ENCODE data around the gene ARL8B. TPM values are rescaled to one million over a fixed set of nuclear protein-coding genes. Genes with fewer than 3 reads are reported as not detected.

The ARL8B gene
- total and polyA plus RNA-seq, 4 donors, result 20.2 to 36.2 (median 24.2) TPM

GRCh38 chr3:5227812-5228211 lies 105.7 kb downstream of the ARL8B start:
- Histone ChIP-seq H3K36me3 (ENCODE audit: control insufficient read depth in 4 of 4, insufficient read depth in 3 of 4, low read depth in 1 of 4, low read length in 3 of 4) (no peaks in the 10 kb centered on the region), H3K9me3 (ENCODE audit: control insufficient read depth in 4 of 4, low read length in 3 of 4) (no peaks in the 10 kb centered on the region), H3K27ac (ENCODE audit: low read depth in 1 of 2, low read length in 2 of 2) (no peak overlapping the region), H3K4me3 (ENCODE audit: low read depth in 1 of 3, low read length in 3 of 3) (no peak overlapping the region), H3K9ac (ENCODE audit: low read depth in 1 of 2, low read length in 2 of 2) (no peak overlapping the region), H3K4me1 (ENCODE audit: control insufficient read depth in 4 of 4, insufficient read depth in 4 of 4, low read length in 3 of 4) (no peaks in the 10 kb centered on the region), H3K27me3 (ENCODE audit: control insufficient read depth in 4 of 4, insufficient read depth in 4 of 4, low read length in 3 of 4) (no peaks in the 10 kb centered on the region)
- no peak for DNase-seq (ENCODE audit: low spot score)
- no peak for TF ChIP-seq HNF4A (conservative IDR thresholded peaks at IDR 0.05)
- no peak for TF ChIP-seq EGR1 (IDR thresholded peaks at IDR 0.05; ENCODE audit: low read depth in 2 of 2)
- no peak for TF ChIP-seq GABPA (IDR thresholded peaks at IDR 0.05 in 1 of 2, conservative IDR thresholded peaks at IDR 0.05 in 1 of 2)
- TF ChIP-seq NR2F2 (IDR thresholded peaks at IDR 0.05), result no peak
- no peak for TF ChIP-seq JUND (IDR thresholded peaks at IDR 0.05)
- no peak for TF ChIP-seq TAF1 (conservative IDR thresholded peaks at IDR 0.05)
- no peak for TF ChIP-seq HNF4G (IDR thresholded peaks at IDR 0.05)
- TF ChIP-seq MAX (IDR thresholded peaks at IDR 0.05), result no peak
- TF ChIP-seq FOXA1 (IDR thresholded peaks at IDR 0.05), result no peak
- no peak for TF ChIP-seq ZBTB33 (IDR thresholded peaks at IDR 0.05)
- TF ChIP-seq REST (IDR thresholded peaks at IDR 0.05), result no peak
- TF ChIP-seq FOXA2 (IDR thresholded peaks at IDR 0.05), result no peak
- WGBS, result 49% methylated on average over 6 of the region's 6 CpGs

GRCh38 chr3:5229414-5229813 lies 107.3 kb downstream of the ARL8B start:
- Histone ChIP-seq H3K4me3 (ENCODE audit: low read depth in 1 of 3, low read length in 3 of 3) (no peak overlapping the region), H3K36me3 (ENCODE audit: control insufficient read depth in 4 of 4, insufficient read depth in 3 of 4, low read depth in 1 of 4, low read length in 3 of 4) (no peaks in the 10 kb centered on the region), H3K9me3 (ENCODE audit: control insufficient read depth in 4 of 4, low read length in 3 of 4) (no peaks in the 10 kb centered on the region), H3K27me3 (ENCODE audit: control insufficient read depth in 4 of 4, insufficient read depth in 4 of 4, low read length in 3 of 4) (no peaks in the 10 kb centered on the region), H3K9ac (ENCODE audit: low read depth in 1 of 2, low read length in 2 of 2) (no peak overlapping the region), H3K27ac (ENCODE audit: low read depth in 1 of 2, low read length in 2 of 2) (no peak overlapping the region), H3K4me1 (ENCODE audit: control insufficient read depth in 4 of 4, insufficient read depth in 4 of 4, low read length in 3 of 4) (no peaks in the 10 kb centered on the region)
- no peak for TF ChIP-seq CTCF (IDR thresholded peaks at IDR 0.05; ENCODE audit: low read depth, low read length, missing input control)
- TF ChIP-seq JUND (IDR thresholded peaks at IDR 0.05), result no peak
- no peak for TF ChIP-seq SP1 (IDR thresholded peaks at IDR 0.05)
- TF ChIP-seq NR2F2 (IDR thresholded peaks at IDR 0.05), result no peak
- no peak for TF ChIP-seq YY1 (IDR thresholded peaks at IDR 0.05)
- no peak for TF ChIP-seq RXRA (IDR thresholded peaks at IDR 0.05)
- no peak for TF ChIP-seq MAX (IDR thresholded peaks at IDR 0.05)
- no peak for TF ChIP-seq RAD21 (IDR thresholded peaks at IDR 0.05)
- no peak for TF ChIP-seq ATF3 (IDR thresholded peaks at IDR 0.05)
- no peak for DNase-seq (ENCODE audit: low spot score)
- WGBS, result 76% methylated on average over 2 of the region's 2 CpGs

Data from liver (tissue), 9 donors.